Mesothelial cell of epicardium (in vitro differentiated cells): ENCODE results near the gene CALML6. TPM values are rescaled to one million over a fixed set of nuclear protein-coding genes. Genes with fewer than 3 reads are reported as not detected.
"Not testable (repeated sequence)": the region's sequence is repeated elsewhere in the genome, so short reads cannot be mapped to it uniquely, and the experiment has no call there.

Experiments used
- DNase-seq, 2 experiments: peaks; one replicate each; pipeline ENCODE4 v3.0.0; 2021; ENCODE audit warnings: low spot score in 2 of 2; ENCODE audit not compliant: unreplicated experiment in 2 of 2
- H3K27ac Mint-ChIP-seq: 2 replicates; pipeline ENCODE4 v1.8.0; 2021; ENCODE audit warnings: mixed read lengths
- H3K27me3 Mint-ChIP-seq: 2 replicates; pipeline ENCODE4 v1.8.0; 2021; ENCODE audit warnings: low read depth, mixed read lengths
- H3K36me3 Mint-ChIP-seq: 2 replicates; pipeline ENCODE4 v1.8.0; 2021; ENCODE audit warnings: mixed read lengths
- H3K4me1 Mint-ChIP-seq: 2 replicates; pipeline ENCODE4 v1.8.0; 2021; ENCODE audit warnings: mixed read lengths
- H3K4me3 Mint-ChIP-seq: 2 replicates; pipeline ENCODE4 v1.8.0; 2021; ENCODE audit warnings: mild to moderate bottlenecking, moderate library complexity, mixed read lengths
- H3K9me3 Mint-ChIP-seq: 2 replicates; pipeline ENCODE4 v1.8.0; 2021; ENCODE audit warnings: mixed read lengths
- total RNA-seq: library from RNA; stranded (reverse); gene quantifications from 3 replicates; pipeline ENCODE4 v1.2.1, GENCODE V29; 2021
- TF ChIP-seq, protein P1 (sequence below): fragments of 200-600 bp; sonication (generic); IDR thresholded peaks from one replicate; pipeline ENCODE4 v1.5.0; 2021; ENCODE audit warnings: antibody characterized with exemption; ENCODE audit not compliant: unreplicated experiment

CALML6 gene
- total RNA-seq, 1 donor from 2014 or later: 2.7 TPM

DNA sequence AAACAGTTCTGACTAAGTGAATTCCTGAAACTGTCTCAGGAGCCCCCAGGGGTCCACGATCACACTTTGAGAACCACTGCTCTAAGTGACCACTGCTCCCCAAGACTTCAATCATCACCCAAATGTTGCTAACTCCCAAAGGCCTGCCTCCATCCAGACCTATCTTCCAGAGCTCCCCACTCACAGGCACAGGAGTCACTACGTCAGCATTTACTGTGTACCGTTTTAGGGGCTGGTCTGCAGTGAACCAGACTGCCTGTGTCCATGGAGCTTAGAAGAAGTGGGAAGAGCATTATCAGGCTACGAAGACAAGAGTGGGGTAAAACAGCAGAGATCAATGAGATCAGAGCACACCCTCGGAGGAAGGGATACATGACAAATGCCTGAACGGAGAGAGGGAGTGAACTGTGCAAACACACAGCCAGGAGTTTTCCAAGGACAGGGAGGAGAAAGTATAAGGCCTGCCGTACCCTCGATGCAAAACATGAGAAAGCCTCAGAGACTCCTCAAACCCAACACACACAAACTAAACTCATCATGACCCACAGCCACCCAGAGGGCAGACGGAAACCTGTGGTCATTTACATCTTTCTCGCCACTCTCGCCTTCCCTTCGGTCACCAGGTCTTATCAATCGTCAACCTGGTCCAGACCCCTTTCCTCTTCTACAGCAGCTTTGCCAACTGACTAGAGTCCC, 34.3 kb upstream of the CALML6 start:
- H3K27ac Mint-ChIP-seq: peak overlapping the region; percentile 83
- no peak overlapping the region for H3K4me3 Mint-ChIP-seq
- peaks cover 45% of the 10 kb centered on the region for H3K4me1 Mint-ChIP-seq
- no peaks in the 10 kb centered on the region for H3K27me3 Mint-ChIP-seq
- TF ChIP-seq, protein P1, sequence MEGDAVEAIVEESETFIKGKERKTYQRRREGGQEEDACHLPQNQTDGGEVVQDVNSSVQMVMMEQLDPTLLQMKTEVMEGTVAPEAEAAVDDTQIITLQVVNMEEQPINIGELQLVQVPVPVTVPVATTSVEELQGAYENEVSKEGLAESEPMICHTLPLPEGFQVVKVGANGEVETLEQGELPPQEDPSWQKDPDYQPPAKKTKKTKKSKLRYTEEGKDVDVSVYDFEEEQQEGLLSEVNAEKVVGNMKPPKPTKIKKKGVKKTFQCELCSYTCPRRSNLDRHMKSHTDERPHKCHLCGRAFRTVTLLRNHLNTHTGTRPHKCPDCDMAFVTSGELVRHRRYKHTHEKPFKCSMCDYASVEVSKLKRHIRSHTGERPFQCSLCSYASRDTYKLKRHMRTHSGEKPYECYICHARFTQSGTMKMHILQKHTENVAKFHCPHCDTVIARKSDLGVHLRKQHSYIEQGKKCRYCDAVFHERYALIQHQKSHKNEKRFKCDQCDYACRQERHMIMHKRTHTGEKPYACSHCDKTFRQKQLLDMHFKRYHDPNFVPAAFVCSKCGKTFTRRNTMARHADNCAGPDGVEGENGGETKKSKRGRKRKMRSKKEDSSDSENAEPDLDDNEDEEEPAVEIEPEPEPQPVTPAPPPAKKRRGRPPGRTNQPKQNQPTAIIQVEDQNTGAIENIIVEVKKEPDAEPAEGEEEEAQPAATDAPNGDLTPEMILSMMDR: no peak
- peaks cover 8% of the 10 kb centered on the region for H3K36me3 Mint-ChIP-seq
- DNase-seq: no peak
- H3K9me3 Mint-ChIP-seq: no peaks in the 10 kb centered on the region

DNA sequence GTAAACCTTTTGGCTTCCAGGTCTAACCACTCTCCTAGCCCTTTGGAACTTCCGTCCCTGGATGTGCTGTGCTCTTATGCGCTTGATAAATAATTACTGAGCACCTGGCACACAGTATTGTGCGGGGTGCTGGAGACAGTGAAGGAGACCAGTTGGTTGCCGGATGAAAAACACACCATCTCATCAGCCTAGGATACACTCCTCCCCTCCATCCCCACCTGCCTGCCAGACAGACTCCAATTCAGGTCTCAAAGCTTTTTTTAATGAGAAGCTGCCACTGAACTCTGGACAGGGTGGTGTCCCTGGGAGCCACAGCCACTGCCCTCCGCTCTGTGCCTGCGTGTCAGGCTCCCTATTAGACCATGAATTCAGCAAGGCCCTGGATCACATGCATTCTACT, 33.3 kb upstream of the CALML6 start:
- no peak for DNase-seq
- Mint-ChIP-seq H3K4me3 (no peak overlapping the region), H3K36me3 (no peaks in the 10 kb centered on the region), H3K9me3 (no peaks in the 10 kb centered on the region), H3K27me3 (no peaks in the 10 kb centered on the region), H3K4me1 (peaks cover 43% of the 10 kb centered on the region), H3K27ac (no peak overlapping the region)
- TF ChIP-seq, protein P1: no peak

DNA sequence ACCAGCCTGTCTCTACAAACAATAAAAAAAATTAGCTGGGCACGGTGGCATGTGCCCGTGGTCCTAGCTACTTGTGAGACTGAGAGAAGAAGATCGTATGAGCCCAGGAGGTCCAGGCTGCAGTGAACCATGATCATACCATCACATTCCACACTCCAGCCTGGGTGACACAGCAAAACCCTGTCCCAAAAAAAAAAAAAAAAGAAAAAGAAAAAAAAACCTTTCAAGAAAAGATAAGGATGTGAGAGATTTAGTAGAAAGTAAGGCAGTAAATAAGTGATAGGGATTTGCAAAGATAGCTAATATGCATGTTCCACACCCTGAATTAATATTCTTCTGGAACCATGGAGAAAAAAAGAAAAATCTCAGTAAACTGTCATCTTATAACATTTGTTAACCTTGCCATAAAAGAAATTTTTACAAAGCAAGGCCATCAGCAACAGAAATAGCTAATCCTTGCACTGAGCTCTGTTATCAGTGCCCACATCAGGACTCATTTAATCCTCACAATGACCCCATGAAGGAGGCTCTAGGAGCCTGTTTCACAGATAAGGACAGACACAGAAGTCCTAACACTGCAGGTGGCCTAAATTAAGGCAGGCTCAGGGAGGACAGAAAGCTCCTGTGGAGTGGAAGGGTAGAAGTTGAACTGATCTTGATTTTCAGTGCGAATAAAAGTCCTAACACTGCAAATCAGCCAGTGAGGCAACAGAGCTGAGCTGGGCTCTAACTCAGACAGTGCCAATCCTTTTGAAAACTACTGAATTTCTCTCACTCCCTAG, 31.8 kb upstream of the CALML6 start:
- H3K9me3 Mint-ChIP-seq: no peaks in the 10 kb centered on the region
- no peaks in the 10 kb centered on the region for H3K36me3 Mint-ChIP-seq
- no peak overlapping the region for H3K4me3 Mint-ChIP-seq
- H3K27ac Mint-ChIP-seq: peak overlapping the region; percentile 82
- no peaks in the 10 kb centered on the region for H3K27me3 Mint-ChIP-seq
- TF ChIP-seq, protein P1: no peak
- H3K4me1 Mint-ChIP-seq: peaks cover 48% of the 10 kb centered on the region
- no peak for DNase-seq

- H3K27me3 Mint-ChIP-seq, H3K36me3 Mint-ChIP-seq, DNase-seq, H3K4me3 Mint-ChIP-seq, H3K9me3 Mint-ChIP-seq: not testable (repeated sequence)
- Mint-ChIP-seq H3K4me1 (peaks cover 48% of the 10 kb centered on the region), H3K27ac (peak overlapping the region; percentile 82)
These were observed 31.2 kb upstream of the CALML6 start for GRCh38 chr1:1883890-1884289.

DNA sequence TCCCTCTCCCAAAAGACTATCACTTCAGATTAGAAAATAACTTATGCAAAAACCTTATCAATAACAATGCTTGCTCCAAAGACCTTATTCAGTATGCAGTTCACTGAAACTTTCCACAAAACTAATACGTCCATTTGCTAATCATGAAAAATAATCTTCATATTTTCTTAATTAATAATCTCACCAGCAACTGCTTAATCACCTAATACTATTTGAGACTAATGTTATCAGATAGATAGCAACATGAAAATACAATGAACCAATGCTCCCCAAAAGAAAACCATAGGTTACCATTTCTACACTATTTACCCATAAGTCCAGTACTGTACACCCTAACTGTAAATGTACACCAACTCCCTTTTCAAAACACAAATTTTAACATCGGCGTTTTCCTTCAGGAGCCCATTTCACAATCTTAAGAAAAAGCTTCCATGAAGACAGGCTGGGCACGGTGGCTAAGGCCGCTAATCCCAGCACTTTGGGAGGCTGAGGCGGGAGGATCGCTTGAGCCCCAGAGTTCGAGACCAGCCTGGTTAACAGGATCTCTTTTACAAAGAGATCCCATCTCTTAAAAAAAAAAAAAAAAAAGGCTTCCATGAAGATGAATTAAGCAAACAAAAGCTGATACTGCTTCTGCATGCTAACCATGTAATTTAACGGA, 25.8 kb upstream of the CALML6 start:
- no peak for DNase-seq
- Mint-ChIP-seq H3K27me3 (no peaks in the 10 kb centered on the region), H3K36me3 (no peaks in the 10 kb centered on the region), H3K4me1 (peaks cover 33% of the 10 kb centered on the region), H3K4me3 (peak overlapping the region; percentile 82), H3K27ac (peak overlapping the region; percentile 79), H3K9me3 (no peaks in the 10 kb centered on the region)
- TF ChIP-seq, protein P1: no peak
